ENCODE results near the gene TIMM13. TPM values are rescaled to one million over a fixed set of nuclear protein-coding genes. Genes with fewer than 3 reads are reported as not detected.

TIMM13 gene
- total and polyA plus RNA-seq, 9 of the 15 experiments (the other 6 are each of a cell fraction or from before 2014, with no cell fraction given) = 17.6 to 215 (median 71.8) TPM

DNA sequence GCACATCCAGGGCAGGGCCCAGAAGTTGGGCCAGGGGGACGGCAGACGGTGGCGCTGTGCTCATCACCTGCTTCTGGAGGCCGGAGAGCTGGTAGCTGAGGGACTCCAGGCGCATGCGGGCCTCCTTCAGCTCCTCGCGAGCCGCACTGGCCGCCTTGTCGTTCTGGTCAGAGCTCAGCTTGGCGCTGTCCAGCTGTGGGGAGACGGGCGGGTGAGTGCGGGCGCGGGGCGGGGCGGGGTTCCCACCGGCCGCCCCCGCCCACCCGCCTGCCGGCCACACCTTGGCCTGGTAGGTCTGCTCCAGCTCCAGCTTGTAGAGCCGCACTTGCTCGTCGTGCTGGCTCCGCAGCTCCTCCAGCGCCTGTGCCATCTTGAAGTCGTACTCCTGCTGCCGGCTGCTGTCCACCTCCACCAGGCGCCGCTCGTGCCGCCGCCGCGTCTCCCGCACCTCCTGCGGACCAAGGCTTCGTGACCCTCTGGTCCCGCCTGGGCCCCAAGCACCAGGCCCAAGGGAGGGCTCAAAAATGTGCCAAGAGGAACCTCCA lies 7.4 kb upstream of the TIMM13 start (continued):
- TF ChIP-seq ZMIZ1 (IDR thresholded peaks at IDR 0.05; ENCODE audit: low read depth in 2 of 2, low read length in 2 of 2) = no peak

GRCh38 chr19:2434267-2434666 lies 6.9 kb upstream of the TIMM13 start:
- intact Hi-C loops (cut with micrococcal nuclease) (no loop called here), in situ Hi-C loops (cut with MboI) (no loop called here)
- Histone ChIP-seq H3K79me2 (ENCODE audit: control insufficient read depth, insufficient read depth, low read length) (no peaks in the 10 kb centered on the region; the same call in 1 of the 3 replicates), H3K4me3 (no peak overlapping the region), H3K4me1 (replicated peaks in 1 of 2; ENCODE audit: control insufficient read depth in 2 of 2, insufficient read depth in 2 of 2, low read length in 2 of 2) (peaks cover 0 to 32% of the 10 kb centered on the region in 2 experiments; a peak in 1 of 5 replicates), H3K27me3 (ENCODE audit: control insufficient read depth in 2 of 2, insufficient read depth in 2 of 2, low read length in 2 of 2) (no peaks in the 10 kb centered on the region), H3K9me1 (ENCODE audit: control insufficient read depth, insufficient read depth, low read length) (no peaks in the 10 kb centered on the region), H3K9me3 (replicated peaks; ENCODE audit: control insufficient read depth, insufficient read depth, low read depth, low read length) (no peaks in the 10 kb centered on the region), H2AFZ (ENCODE audit: low read depth, low read length) (no peak overlapping the region), H3K36me3 (ENCODE audit: control insufficient read depth, insufficient read depth, low read length) (peaks cover 83% of the 10 kb centered on the region; the same call in 2 of the 3 replicates), H3K9ac (ENCODE audit: insufficient read depth in 1 of 2, low read depth in 2 of 2, low read length in 2 of 2) (no peak overlapping the region), H3K27ac (ENCODE audit: extremely low read depth, low read depth, low read length) (no peak overlapping the region), H4K20me1 (replicated peaks; ENCODE audit: control insufficient read depth, insufficient read depth, low read length) (no peaks in the 10 kb centered on the region), H3K4me2 (ENCODE audit: insufficient read depth, low read length) (no peak overlapping the region)
- BruUV-seq (replicated peaks) = TSS peak; percentile 65
- DNase-seq (ENCODE audit: extremely low read depth in 1 of 4, low spot score in 3 of 4) = no peak
- ChIA-PET POLR2A (interaction anchor here (0.6 to 1.4 kb wide), 4 partner anchors 10 to 1318 kb away, joined by 3 to 4 read pairs (median 3); no protein-coding TSS in a partner anchor), CTCF (ENCODE audit: low intra/inter-chr PET ratio) (no interaction called here)
- no peak for FAIRE-seq
- ATAC-seq = no peak
- TF ChIP-seq POLR2G (IDR thresholded peaks at IDR 0.05; ENCODE audit: low read depth, low read length) (peak; percentile 39; the same call in 1 of the 2 replicates), HNRNPH1 (optimal IDR thresholded peaks at IDR 0.05; ENCODE audit: low read depth, low read length) (no peak)
- WGBS (ENCODE audit: insufficient coverage, low coverage, missing lambda C conversion rate) = 96% methylated on average over 12 of the region's 22 CpGs

Data from K562 (cell line).